ENCODE measurements around the gene HIVEP1.

- TF ChIP-seq CTCF (IDR thresholded peaks at IDR 0.05) (no peak), FOXK1 (CRISPR knock-in tag; IDR thresholded peaks at IDR 0.05) (no peak), FOXP1 (CRISPR knock-in tag; IDR thresholded peaks at IDR 0.05; ENCODE audit: borderline replicate concordance) (no peak)
- TF ChIP-seq, protein P1, sequence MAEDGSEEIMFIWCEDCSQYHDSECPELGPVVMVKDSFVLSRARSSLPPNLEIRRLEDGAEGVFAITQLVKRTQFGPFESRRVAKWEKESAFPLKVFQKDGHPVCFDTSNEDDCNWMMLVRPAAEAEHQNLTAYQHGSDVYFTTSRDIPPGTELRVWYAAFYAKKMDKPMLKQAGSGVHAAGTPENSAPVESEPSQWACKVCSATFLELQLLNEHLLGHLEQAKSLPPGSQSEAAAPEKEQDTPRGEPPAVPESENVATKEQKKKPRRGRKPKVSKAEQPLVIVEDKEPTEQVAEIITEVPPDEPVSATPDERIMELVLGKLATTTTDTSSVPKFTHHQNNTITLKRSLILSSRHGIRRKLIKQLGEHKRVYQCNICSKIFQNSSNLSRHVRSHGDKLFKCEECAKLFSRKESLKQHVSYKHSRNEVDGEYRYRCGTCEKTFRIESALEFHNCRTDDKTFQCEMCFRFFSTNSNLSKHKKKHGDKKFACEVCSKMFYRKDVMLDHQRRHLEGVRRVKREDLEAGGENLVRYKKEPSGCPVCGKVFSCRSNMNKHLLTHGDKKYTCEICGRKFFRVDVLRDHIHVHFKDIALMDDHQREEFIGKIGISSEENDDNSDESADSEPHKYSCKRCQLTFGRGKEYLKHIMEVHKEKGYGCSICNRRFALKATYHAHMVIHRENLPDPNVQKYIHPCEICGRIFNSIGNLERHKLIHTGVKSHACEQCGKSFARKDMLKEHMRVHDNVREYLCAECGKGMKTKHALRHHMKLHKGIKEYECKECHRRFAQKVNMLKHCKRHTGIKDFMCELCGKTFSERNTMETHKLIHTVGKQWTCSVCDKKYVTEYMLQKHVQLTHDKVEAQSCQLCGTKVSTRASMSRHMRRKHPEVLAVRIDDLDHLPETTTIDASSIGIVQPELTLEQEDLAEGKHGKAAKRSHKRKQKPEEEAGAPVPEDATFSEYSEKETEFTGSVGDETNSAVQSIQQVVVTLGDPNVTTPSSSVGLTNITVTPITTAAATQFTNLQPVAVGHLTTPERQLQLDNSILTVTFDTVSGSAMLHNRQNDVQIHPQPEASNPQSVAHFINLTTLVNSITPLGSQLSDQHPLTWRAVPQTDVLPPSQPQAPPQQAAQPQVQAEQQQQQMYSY (CRISPR knock-in tag; IDR thresholded peaks at IDR 0.05) = no peak
- TF ChIP-seq, protein P2, sequence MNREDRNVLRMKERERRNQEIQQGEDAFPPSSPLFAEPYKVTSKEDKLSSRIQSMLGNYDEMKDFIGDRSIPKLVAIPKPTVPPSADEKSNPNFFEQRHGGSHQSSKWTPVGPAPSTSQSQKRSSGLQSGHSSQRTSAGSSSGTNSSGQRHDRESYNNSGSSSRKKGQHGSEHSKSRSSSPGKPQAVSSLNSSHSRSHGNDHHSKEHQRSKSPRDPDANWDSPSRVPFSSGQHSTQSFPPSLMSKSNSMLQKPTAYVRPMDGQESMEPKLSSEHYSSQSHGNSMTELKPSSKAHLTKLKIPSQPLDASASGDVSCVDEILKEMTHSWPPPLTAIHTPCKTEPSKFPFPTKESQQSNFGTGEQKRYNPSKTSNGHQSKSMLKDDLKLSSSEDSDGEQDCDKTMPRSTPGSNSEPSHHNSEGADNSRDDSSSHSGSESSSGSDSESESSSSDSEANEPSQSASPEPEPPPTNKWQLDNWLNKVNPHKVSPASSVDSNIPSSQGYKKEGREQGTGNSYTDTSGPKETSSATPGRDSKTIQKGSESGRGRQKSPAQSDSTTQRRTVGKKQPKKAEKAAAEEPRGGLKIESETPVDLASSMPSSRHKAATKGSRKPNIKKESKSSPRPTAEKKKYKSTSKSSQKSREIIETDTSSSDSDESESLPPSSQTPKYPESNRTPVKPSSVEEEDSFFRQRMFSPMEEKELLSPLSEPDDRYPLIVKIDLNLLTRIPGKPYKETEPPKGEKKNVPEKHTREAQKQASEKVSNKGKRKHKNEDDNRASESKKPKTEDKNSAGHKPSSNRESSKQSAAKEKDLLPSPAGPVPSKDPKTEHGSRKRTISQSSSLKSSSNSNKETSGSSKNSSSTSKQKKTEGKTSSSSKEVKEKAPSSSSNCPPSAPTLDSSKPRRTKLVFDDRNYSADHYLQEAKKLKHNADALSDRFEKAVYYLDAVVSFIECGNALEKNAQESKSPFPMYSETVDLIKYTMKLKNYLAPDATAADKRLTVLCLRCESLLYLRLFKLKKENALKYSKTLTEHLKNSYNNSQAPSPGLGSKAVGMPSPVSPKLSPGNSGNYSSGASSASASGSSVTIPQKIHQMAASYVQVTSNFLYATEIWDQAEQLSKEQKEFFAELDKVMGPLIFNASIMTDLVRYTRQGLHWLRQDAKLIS (CRISPR knock-in tag; IDR thresholded peaks at IDR 0.05; ENCODE audit: borderline replicate concordance) = no peak
- TF ChIP-seq, protein P3, sequence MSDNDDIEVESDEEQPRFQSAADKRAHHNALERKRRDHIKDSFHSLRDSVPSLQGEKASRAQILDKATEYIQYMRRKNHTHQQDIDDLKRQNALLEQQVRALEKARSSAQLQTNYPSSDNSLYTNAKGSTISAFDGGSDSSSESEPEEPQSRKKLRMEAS (CRISPR knock-in tag; IDR thresholded peaks at IDR 0.05) = no peak
These were observed 39.3 kb upstream of the HIVEP1 start for GRCh38 chr6:11972806-11973205.

Measured in WTC11 (cell line).